Parathyroid adenoma (tissue), 2 donors: ENCODE results near the gene PTRHD1.

Experiments used
- H2AFZ ChIP-seq: fragments of 300-600 bp; sonication (generic); one replicate; pipeline ENCODE4 v1.7.0; 2017; ENCODE audit warnings: antibody characterized with exemption, mild to moderate bottlenecking
- H3K27ac ChIP-seq: fragments of 300-600 bp; sonication (generic); one replicate; pipeline ENCODE4 v1.7.0; 2017
- H3K27me3 ChIP-seq: fragments of 300-600 bp; sonication (generic); one replicate; pipeline ENCODE4 v1.7.0; 2017; ENCODE audit warnings: low read length; ENCODE audit not compliant: control insufficient read depth, insufficient read depth
- H3K36me3 ChIP-seq: fragments of 300-600 bp; sonication (generic); one replicate; pipeline ENCODE4 v1.7.0; 2017; ENCODE audit warnings: low read length; ENCODE audit not compliant: control insufficient read depth, insufficient read depth
- H3K4me1 ChIP-seq: fragments of 300-600 bp; sonication (generic); one replicate; pipeline ENCODE4 v1.7.0; 2017; ENCODE audit warnings: control low read depth
- H3K4me2 ChIP-seq: fragments of 300-600 bp; sonication (generic); one replicate; pipeline ENCODE4 v1.7.0; 2017; ENCODE audit warnings: low read length
- H3K4me3 ChIP-seq: fragments of 300-600 bp; sonication (generic); one replicate; pipeline ENCODE4 v1.7.0; 2017; ENCODE audit warnings: low read depth, low read length
- H3K79me2 ChIP-seq: fragments of 300-600 bp; sonication (generic); one replicate; pipeline ENCODE4 v1.7.0; 2017; ENCODE audit warnings: control low read depth
- H3K9ac ChIP-seq: fragments of 300-600 bp; sonication (generic); one replicate; pipeline ENCODE4 v1.7.0; 2017; ENCODE audit warnings: mild to moderate bottlenecking
- H3K9me3 ChIP-seq: fragments of 300-600 bp; sonication (generic); one replicate; pipeline ENCODE4 v1.7.0; 2017; ENCODE audit warnings: low read length; ENCODE audit not compliant: control insufficient read depth
- TF ChIP-seq, protein P1 (sequence below): fragments of 300-600 bp; sonication (generic); IDR thresholded peaks from one replicate; pipeline ENCODE4 v1.7.0; 2017; ENCODE audit warnings: antibody characterized with exemption, mild to moderate bottlenecking
- donor health status: primary hyperparathyroidism.

Gene PTRHD1

GRCh38 chr2:24828238-24828996 lies 35.2 kb upstream of the PTRHD1 start:
- Histone ChIP-seq H3K4me3 (no peak overlapping the region), H3K4me1 (peaks cover 15% of the 10 kb centered on the region), H3K79me2 (no peaks in the 10 kb centered on the region), H3K9ac (no peak overlapping the region), H2AFZ (peak overlapping the region; percentile 80), H3K9me3 (no peaks in the 10 kb centered on the region), H3K4me2 (no peak overlapping the region), H3K36me3 (no peaks in the 10 kb centered on the region), H3K27me3 (no peaks in the 10 kb centered on the region), H3K27ac (no peak overlapping the region)
- TF ChIP-seq, protein P1, sequence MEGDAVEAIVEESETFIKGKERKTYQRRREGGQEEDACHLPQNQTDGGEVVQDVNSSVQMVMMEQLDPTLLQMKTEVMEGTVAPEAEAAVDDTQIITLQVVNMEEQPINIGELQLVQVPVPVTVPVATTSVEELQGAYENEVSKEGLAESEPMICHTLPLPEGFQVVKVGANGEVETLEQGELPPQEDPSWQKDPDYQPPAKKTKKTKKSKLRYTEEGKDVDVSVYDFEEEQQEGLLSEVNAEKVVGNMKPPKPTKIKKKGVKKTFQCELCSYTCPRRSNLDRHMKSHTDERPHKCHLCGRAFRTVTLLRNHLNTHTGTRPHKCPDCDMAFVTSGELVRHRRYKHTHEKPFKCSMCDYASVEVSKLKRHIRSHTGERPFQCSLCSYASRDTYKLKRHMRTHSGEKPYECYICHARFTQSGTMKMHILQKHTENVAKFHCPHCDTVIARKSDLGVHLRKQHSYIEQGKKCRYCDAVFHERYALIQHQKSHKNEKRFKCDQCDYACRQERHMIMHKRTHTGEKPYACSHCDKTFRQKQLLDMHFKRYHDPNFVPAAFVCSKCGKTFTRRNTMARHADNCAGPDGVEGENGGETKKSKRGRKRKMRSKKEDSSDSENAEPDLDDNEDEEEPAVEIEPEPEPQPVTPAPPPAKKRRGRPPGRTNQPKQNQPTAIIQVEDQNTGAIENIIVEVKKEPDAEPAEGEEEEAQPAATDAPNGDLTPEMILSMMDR, result no peak

DNA sequence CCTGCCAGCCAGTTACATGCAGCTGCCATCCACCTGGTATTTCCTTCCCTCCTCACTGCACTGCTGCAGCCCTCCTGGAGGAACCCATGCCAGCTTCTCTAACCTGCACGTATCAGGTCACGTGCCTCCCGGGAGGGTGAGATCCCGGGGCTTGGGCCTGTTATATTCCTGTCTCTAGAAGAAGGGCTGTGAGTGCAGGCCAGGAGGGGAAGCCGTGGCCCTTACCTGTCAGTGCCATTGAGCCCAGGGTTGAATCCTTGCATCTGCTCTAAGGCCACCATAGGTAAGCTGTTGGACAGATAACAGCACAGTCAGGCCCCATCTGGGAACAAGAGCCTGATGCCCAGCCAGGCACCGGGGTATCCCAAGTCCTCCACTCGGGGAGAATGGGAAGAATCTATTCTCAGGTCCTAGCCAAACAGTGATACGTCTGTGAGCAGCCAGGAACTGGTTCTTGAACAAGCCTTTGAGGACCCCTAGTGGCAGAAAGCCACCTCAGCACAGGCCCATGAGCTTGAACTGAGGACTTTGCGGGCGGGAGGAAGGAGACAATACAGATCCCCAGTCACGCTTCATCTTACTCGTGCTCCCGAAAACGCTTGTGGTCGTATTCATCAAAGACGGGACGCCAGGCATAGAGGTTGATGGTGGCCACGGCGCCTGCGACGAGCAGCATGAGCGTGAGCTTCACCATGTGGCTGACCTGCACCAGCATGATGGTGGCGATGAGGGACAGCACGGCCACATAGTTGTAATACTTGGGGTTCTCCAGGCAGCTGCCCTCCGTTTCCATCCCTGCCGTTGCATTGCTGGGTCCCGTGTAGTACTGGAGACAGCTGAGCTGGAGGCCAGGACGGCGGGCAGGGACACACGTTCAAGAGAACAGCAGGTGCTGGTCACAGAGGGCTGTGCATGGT lies 34.4 kb upstream of the PTRHD1 start:
- no peaks in the 10 kb centered on the region for H3K27me3 ChIP-seq
- TF ChIP-seq, protein P1, result peak; percentile 95
- H3K4me2 ChIP-seq, result no peak overlapping the region
- H3K9ac ChIP-seq, result no peak overlapping the region
- H3K36me3 ChIP-seq, result no peaks in the 10 kb centered on the region
- H3K79me2 ChIP-seq, result no peaks in the 10 kb centered on the region
- H2AFZ ChIP-seq, result peak overlapping the region; percentile 80
- no peaks in the 10 kb centered on the region for H3K9me3 ChIP-seq
- H3K4me1 ChIP-seq, result peaks cover 12% of the 10 kb centered on the region
- no peak overlapping the region for H3K4me3 ChIP-seq
- H3K27ac ChIP-seq, result no peak overlapping the region

DNA sequence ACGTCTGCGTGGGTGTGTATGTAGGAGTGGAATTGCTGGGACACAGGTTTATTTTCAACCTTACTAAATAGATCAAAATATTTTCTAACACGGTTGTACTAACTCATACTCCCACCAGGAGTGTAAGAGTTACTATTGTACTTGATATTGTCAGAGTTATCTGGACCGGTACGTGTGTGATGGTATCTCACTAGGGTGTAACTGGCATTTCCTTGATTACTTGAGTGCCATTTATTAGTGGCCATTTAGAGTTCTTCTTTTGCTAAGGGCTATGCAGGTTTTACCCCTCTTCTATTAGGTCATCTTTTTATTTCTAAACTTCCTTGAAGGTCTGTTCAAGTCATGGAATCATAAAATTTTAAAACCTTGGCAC lies 33.6 kb upstream of the PTRHD1 start:
- Histone ChIP-seq H3K9me3 (no peaks in the 10 kb centered on the region), H3K4me2 (no peak overlapping the region), H3K4me1 (peaks cover 8% of the 10 kb centered on the region), H3K27me3 (no peaks in the 10 kb centered on the region), H3K27ac (no peak overlapping the region), H3K4me3 (no peak overlapping the region), H2AFZ (peak overlapping the region; percentile 80), H3K9ac (no peak overlapping the region), H3K36me3 (no peaks in the 10 kb centered on the region), H3K79me2 (no peaks in the 10 kb centered on the region)
- TF ChIP-seq, protein P1, result no peak

DNA sequence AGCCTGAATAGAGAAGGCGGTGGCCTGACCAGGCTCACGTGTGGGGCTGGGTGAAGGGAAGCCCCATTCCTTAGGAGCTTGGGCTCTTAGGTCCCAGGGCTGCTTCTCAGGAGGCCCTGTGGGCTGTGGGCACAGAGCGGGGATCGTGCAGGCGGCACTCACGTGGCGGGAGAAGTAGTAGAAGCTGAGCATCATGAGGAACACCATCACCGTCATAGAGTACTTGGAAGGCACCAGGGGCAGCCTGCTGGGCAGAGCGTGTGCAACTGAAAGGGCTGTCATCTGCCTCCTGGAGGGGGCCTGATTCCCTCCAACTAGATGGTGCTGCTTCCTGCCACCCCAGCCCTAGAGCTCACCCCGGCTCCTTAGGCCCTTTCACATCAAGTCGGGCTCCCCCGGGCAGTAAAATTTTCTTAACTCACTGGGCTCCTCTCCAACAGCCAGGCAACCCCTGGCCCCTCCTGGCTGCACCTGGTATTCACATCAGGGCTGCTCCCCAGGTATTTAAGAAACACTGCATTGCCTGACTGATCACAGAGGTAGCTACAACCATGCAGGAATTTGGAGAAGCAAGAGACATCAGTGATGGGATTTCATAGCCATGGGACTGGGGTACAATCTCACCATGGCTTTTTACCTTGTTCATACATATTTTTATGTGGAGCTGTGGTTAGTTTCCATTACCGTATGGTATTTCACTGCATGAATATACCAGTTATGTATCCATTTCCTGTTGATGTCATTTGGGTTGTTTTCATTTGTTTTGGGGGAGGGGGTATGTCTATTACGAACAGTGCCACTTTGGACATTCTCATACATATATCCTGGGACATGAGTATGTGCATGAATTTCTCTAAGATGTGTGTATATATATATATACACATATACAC lies 32.9 kb upstream of the PTRHD1 start:
- Histone ChIP-seq H3K4me1 (peaks cover 8% of the 10 kb centered on the region), H3K27me3 (no peaks in the 10 kb centered on the region), H3K4me2 (no peak overlapping the region), H3K79me2 (no peaks in the 10 kb centered on the region), H2AFZ (no peak overlapping the region), H3K27ac (no peak overlapping the region), H3K36me3 (no peaks in the 10 kb centered on the region), H3K9ac (no peak overlapping the region), H3K4me3 (no peak overlapping the region), H3K9me3 (no peaks in the 10 kb centered on the region)
- TF ChIP-seq, protein P1, result no peak
